CD4-positive, alpha-beta memory T cell (primary cell): Measurements from ENCODE around the gene MOB2. TPM values are rescaled to one million over a fixed set of nuclear protein-coding genes. Genes with fewer than 3 reads are reported as not detected.
A peak's percentile ranks its signal among the peaks of the same experiment; 100 is the strongest.

Source experiments
- CTCF ChIA-PET: fragments of 350-600 bp; sonication (Branson Sonifier 250); formaldehyde crosslinking; loops from one replicate; lab custom pipeline; 2021; ENCODE audit warnings: inconsistent platforms; ENCODE audit not compliant: partially characterized antibody; lab: Charles Lee
- POLR2A ChIA-PET: fragments of 350-600 bp; sonication (Branson Sonifier 250); formaldehyde crosslinking; loops from one replicate; lab custom pipeline; 2021; ENCODE audit not compliant: partially characterized antibody; lab: Charles Lee
- DNase-seq, 5 donors: peaks; one replicate each; pipeline versions ENCODE4 v3.0.0 to v3.0.0-alpha.2; 2020 to 2022; ENCODE audit warnings: mixed read lengths in 1 of 5
- H3K27ac ChIP-seq: one replicate; pipeline ENCODE4 v1.7.0; 2013; ENCODE audit warnings: low read depth, low read length
- H3K27me3 ChIP-seq: 2 replicates; pipeline ENCODE4 v1.7.0; 2013; ENCODE audit warnings: mild to moderate bottlenecking, low read length, moderate library complexity; ENCODE audit not compliant: insufficient read depth
- H3K36me3 ChIP-seq: 2 replicates; pipeline ENCODE4 v1.7.0; 2013; ENCODE audit warnings: mild to moderate bottlenecking, low read length, moderate library complexity; ENCODE audit not compliant: insufficient read depth
- H3K4me1 ChIP-seq: 2 replicates; pipeline ENCODE4 v1.7.0; 2013; ENCODE audit warnings: mild to moderate bottlenecking, low read length, moderate library complexity; ENCODE audit not compliant: insufficient read depth
- H3K4me3 ChIP-seq, 2 donors: one replicate each; pipeline ENCODE4 v1.7.0; 2013; ENCODE audit warnings: low read length in 2 of 2, mild to moderate bottlenecking in 1 of 2
- H3K9me3 ChIP-seq, 2 donors: one replicate each; pipeline ENCODE4 v1.7.0; 2013; ENCODE audit warnings: low read length in 2 of 2, control low read depth in 1 of 2; ENCODE audit not compliant: control insufficient read depth in 1 of 2
- H3K27ac Mint-ChIP-seq, 7 donors: one replicate each; pipeline ENCODE4 v1.8.0; 2020 to 2021; ENCODE audit warnings: mixed read lengths in 7 of 7, mild to moderate bottlenecking in 6 of 7, inconsistent platforms in 3 of 7, moderate library complexity in 3 of 7
- H3K27me3 Mint-ChIP-seq, 2 donors: one replicate each; pipeline ENCODE4 v1.8.0; 2020 to 2021; ENCODE audit warnings: mixed read lengths in 2 of 2
- H3K36me3 Mint-ChIP-seq, 2 donors: one replicate each; pipeline ENCODE4 v1.8.0; 2020 to 2021; ENCODE audit warnings: mixed read lengths in 2 of 2, inconsistent platforms in 1 of 2, mild to moderate bottlenecking in 1 of 2
- H3K4me1 Mint-ChIP-seq, 4 donors: one replicate each; pipeline ENCODE4 v1.8.0; 2020 to 2021; ENCODE audit warnings: mixed read lengths in 4 of 4, mild to moderate bottlenecking in 1 of 4
- H3K4me3 Mint-ChIP-seq, 8 donors: one replicate each; pipeline ENCODE4 v1.8.0; 2020 to 2021; ENCODE audit warnings: mixed read lengths in 8 of 8, mild to moderate bottlenecking in 7 of 8, moderate library complexity in 6 of 8, inconsistent platforms in 3 of 8
- H3K9me3 Mint-ChIP-seq, 8 donors: one replicate each; pipeline ENCODE4 v1.8.0; 2020 to 2021; ENCODE audit warnings: mixed read lengths in 8 of 8, mild to moderate bottlenecking in 5 of 8, inconsistent platforms in 3 of 8, moderate library complexity in 1 of 8
- intact Hi-C: fragments of 100-400 bp; cut with micrococcal nuclease; formaldehyde crosslinking; loops from one replicate; pipeline ENCODE4 v1.15.1; 2023
- polyA plus RNA-seq, 2 donors: library from polyadenylated mRNA; unstranded; fragments of 300-500 nt; fragmentation: Illumina TruSeq; gene quantifications; one replicate each; pipeline ENCODE4 v1.2.3, GENCODE V29; 2021
- total RNA-seq, 2 experiments: library from RNA; stranded (reverse); gene quantifications; one replicate each; pipeline ENCODE4 v1.2.3, GENCODE V29; 2021

MOB2 gene
- total and polyA plus RNA-seq, 4 experiments from 2014 or later: 48.8 to 74.1 (median 70.1) TPM

DNA sequence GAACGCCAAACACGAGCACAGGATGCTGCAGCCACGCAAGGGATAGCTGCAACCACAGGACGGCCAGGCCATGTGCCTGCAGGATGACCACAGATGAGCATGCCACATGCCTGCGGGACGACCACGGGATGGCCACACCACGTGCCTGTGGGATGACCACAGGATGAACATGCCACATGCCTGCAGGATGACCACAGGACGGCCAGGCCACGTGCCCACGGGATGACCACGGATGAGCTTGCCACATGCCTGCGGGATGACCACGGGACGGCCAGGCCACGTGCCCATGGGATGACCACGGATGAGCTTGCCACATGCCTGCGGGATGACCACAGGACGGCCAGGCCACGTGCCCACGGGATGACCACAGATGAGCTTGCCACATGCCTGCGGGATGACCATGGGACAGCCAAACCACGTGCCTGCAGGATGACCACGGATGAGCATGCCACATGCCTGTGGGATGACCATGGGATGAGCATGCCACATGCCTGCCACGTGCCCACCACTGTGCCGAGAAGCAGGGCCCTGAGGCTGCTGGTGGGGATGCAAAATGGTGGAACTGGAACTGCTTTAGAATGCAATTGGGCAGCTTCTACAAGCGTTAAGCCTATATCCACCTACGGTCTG, 12.8 kb upstream of the MOB2 start:
- DNase-seq: no peak
- Histone ChIP-seq H3K4me1 (peaks cover 36% of the 10 kb centered on the region), H3K36me3 (peaks cover 5% of the 10 kb centered on the region), H3K27ac (no peak overlapping the region), H3K4me3 (no peak overlapping the region), H3K9me3 (no peaks in the 10 kb centered on the region), H3K27me3 (no peaks in the 10 kb centered on the region)
- intact Hi-C loops: no loop called here
- H3K4me1 Mint-ChIP-seq: peaks cover 44 to 74% (median 57%) of the 10 kb centered on the region in 4 donors
- H3K27me3 Mint-ChIP-seq: no peaks in the 10 kb centered on the region
- ChIA-PET CTCF (interaction anchor here (2.0 kb wide), 1 partner anchor 75 kb away, joined by 6 read pairs; no protein-coding TSS in a partner anchor), POLR2A (no interaction called here)
- H3K36me3 Mint-ChIP-seq: peaks cover 26 to 32% of the 10 kb centered on the region in 2 donors
- no peaks in the 10 kb centered on the region for H3K9me3 Mint-ChIP-seq
- peak overlapping the region in 2 of 7 donors; percentile 54 to 68 for H3K27ac Mint-ChIP-seq
- peak overlapping the region in 1 of 8 donors; percentile 52 for H3K4me3 Mint-ChIP-seq

DNA sequence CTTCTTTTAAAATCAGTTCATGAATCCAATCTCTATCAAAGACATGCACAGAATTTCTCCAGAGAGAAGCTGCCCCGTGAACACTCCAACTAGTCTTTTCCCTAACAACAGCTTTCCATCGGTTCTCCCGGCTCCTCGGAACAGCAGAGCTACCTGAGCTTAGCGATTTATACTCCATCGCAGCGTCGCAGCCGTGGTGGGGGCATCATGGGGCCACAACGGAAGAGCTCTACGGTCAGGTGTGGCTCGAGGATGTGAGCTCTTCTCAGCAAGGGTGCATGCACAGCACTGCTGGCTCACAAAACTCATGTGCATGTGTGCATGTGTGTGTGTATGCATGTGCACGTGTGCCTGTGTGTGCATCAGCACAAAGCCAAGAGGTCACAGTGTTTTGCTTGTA, 11.7 kb upstream of the MOB2 start:
- no peak overlapping the region for H3K27ac ChIP-seq
- H3K9me3 ChIP-seq: no peaks in the 10 kb centered on the region
- peaks cover 47% of the 10 kb centered on the region for H3K4me1 ChIP-seq
- H3K27me3 ChIP-seq: no peaks in the 10 kb centered on the region
- Mint-ChIP-seq H3K9me3 (no peaks in the 10 kb centered on the region), H3K4me1 (peaks cover 52 to 78% (median 68%) of the 10 kb centered on the region in 4 donors), H3K27ac (peak overlapping the region in 3 of 7 donors; percentile 33 to 62 (median 42)), H3K4me3 (peak overlapping the region in 5 of 8 donors; percentile 5 to 52 (median 24)), H3K36me3 (peaks cover 26 to 34% of the 10 kb centered on the region in 2 donors), H3K27me3 (no peaks in the 10 kb centered on the region)
- ChIA-PET POLR2A (no interaction called here), CTCF (no interaction called here)
- H3K36me3 ChIP-seq: peaks cover 5% of the 10 kb centered on the region
- H3K4me3 ChIP-seq: no peak overlapping the region
- intact Hi-C loops: no loop called here
- no peak for DNase-seq

DNA sequence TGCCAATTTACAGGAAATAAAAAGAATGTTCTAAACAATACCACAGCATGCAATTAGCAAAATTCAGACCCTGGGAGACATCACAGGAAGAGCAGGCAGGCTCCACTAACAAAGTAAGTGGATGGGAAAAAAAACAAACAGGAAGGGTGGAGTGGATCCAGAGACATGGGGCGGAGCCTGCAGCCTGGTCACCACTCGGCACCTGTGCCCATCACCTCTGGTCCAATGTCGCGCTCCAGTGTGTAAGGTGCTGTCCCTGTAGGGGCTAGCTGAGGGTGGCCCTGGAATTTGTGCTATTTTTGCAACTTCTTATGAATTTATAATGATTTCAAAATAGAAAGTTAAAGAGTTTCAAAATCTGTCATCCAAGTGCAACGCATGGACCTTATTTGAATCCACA, 11.0 kb upstream of the MOB2 start:
- H3K4me1 ChIP-seq: peaks cover 49% of the 10 kb centered on the region
- H3K36me3 ChIP-seq: peaks cover 5% of the 10 kb centered on the region
- H3K4me3 ChIP-seq: no peak overlapping the region
- H3K27ac ChIP-seq: no peak overlapping the region
- Mint-ChIP-seq H3K27me3 (no peaks in the 10 kb centered on the region), H3K9me3 (no peaks in the 10 kb centered on the region), H3K36me3 (peaks cover 26 to 38% of the 10 kb centered on the region in 2 donors), H3K27ac (peak overlapping the region in 2 of 7 donors; percentile 33 to 72), H3K4me1 (peaks cover 57 to 84% (median 72%) of the 10 kb centered on the region in 4 donors), H3K4me3 (peak overlapping the region in 7 of 8 donors; percentile 19 to 59 (median 45))
- intact Hi-C loops: no loop called here
- no peaks in the 10 kb centered on the region for H3K27me3 ChIP-seq
- CTCF ChIA-PET: no interaction called here
- no peak for DNase-seq
- H3K9me3 ChIP-seq: no peaks in the 10 kb centered on the region
- POLR2A ChIA-PET: no interaction called here

DNA sequence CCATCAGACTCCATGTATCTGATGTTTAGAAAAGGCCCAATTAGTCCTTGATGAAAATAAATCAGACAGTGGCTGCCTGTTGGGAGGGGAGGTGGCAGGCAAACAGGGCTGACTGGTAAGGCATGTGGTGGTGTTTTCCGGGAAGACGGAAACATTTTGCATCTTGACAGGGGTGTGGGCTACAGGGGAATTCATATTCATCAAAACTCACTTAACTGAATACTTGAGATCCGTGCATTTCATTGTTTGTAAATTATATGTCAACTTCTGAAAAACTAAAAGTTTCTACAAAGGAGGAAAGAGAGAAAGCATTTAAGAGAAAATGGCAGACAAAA, 10.1 kb upstream of the MOB2 start:
- H3K27me3 ChIP-seq: no peaks in the 10 kb centered on the region
- no peak overlapping the region for H3K4me3 ChIP-seq
- POLR2A ChIA-PET: no interaction called here
- no peaks in the 10 kb centered on the region for H3K9me3 Mint-ChIP-seq
- DNase-seq: no peak
- H3K27me3 Mint-ChIP-seq: no peaks in the 10 kb centered on the region
- H3K36me3 Mint-ChIP-seq: peaks cover 23 to 39% of the 10 kb centered on the region in 2 donors
- CTCF ChIA-PET: no interaction called here
- peaks cover 60 to 86% (median 73%) of the 10 kb centered on the region in 4 donors for H3K4me1 Mint-ChIP-seq
- H3K4me1 ChIP-seq: peaks cover 49% of the 10 kb centered on the region
- H3K27ac ChIP-seq: no peak overlapping the region
- H3K36me3 ChIP-seq: peaks cover 5% of the 10 kb centered on the region
- intact Hi-C loops: no loop called here
- peak overlapping the region in 4 of 7 donors; percentile 13 to 72 (median 46) for H3K27ac Mint-ChIP-seq
- H3K9me3 ChIP-seq: no peaks in the 10 kb centered on the region
- H3K4me3 Mint-ChIP-seq: peak overlapping the region in 5 of 8 donors; percentile 15 to 52 (median 40)

DNA sequence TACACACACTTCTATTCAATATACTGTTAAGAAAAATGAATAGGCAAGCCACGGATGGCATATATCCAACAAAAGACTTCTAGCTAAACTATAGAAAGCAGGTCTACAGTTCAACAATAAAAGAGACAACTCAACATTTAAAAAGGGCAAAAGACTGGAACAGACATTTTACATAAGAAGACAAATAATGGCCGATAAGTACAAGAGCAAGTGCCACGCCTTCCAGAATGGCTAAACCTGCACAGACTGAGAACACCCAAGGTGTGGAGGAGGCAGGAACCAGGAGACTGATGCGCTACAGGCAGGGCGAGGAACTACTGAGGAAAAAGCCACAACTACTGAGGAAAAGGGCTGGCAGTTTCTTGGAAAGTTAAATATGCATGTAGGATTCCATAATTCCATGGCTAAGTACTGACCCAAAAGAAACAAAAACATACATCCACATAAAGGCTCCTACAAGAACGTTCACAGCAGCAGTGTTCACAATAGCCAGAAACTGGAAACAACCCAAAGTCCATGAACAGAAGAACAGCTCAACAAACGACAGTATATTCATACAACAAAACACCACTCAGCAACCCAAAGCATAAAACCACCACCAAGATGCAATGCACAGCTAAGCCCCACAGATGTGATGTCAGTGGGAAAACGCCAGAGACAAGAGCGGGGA, 9.6 kb upstream of the MOB2 start:
- no peaks in the 10 kb centered on the region for H3K27me3 ChIP-seq
- no peaks in the 10 kb centered on the region for H3K9me3 Mint-ChIP-seq
- peaks cover 5% of the 10 kb centered on the region for H3K36me3 ChIP-seq
- no peak overlapping the region for H3K27ac ChIP-seq
- H3K4me3 ChIP-seq: no peak overlapping the region
- H3K9me3 ChIP-seq: no peaks in the 10 kb centered on the region
- H3K4me1 ChIP-seq: peaks cover 52% of the 10 kb centered on the region
- ChIA-PET CTCF (interaction anchor here (1.0 kb wide), 1 partner anchor 19 kb away, joined by 3 read pairs; no protein-coding TSS in a partner anchor), POLR2A (no interaction called here)
- H3K27ac Mint-ChIP-seq: peak overlapping the region in 5 of 7 donors; percentile 2 to 72 (median 53)
- peaks cover 23 to 38% of the 10 kb centered on the region in 2 donors for H3K36me3 Mint-ChIP-seq
- H3K4me3 Mint-ChIP-seq: peak overlapping the region in 4 of 8 donors; percentile 8 to 40 (median 22)
- no peak for DNase-seq
- H3K27me3 Mint-ChIP-seq: no peaks in the 10 kb centered on the region
- intact Hi-C loops: no loop called here
- H3K4me1 Mint-ChIP-seq: peaks cover 60 to 80% (median 70%) of the 10 kb centered on the region in 4 donors

DNA sequence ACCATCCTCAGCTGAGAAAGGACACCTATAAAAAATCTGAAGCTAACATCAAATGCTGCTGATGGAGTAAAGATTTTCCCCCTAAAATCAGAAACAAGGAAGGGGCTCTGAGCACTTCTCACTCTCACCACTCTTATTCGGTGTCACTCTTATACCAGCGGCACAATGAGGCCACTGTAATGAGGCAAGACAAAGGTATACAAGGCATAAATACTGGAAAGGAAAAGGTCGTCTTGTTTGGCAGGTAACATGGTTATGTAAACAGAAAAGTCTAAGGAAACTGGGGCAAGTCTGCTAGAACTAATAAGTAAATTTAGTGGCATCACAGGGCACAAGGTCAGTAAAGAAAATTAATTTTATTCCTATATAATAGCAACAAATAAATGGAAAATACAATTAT, 8.1 kb upstream of the MOB2 start:
- peak overlapping the region in 1 of 7 donors; percentile 12 for H3K27ac Mint-ChIP-seq
- CTCF ChIA-PET: interaction anchor here (1.5 kb wide), 1 partner anchor 21 kb away, joined by 4 read pairs; no protein-coding TSS in a partner anchor

DNA sequence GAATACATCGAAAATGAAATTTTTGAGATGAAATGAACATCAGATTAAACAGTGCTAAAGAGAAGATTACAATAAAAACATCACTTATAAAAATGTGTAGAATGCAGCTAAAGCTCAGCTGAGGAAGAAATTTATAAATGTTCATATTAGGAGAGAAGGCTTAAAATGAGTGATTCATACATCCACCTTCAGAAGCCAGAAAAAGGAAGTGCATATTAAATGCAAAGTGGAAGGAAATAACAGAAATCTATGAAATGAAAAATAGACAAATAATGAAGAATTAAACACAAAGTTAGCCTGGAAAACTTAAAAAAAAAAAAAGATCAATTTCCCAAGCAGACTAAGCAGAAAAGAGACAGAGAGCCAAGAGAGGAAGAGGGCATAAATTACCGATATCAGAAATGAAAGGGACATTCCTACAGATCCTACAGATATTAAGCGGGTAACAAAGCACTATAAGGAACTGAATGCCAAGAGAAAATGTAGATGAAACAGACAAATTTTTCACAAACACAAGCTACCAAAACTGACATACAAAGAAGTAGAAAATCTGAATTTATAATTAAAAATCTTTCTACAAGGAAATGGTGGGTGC, 7.2 kb upstream of the MOB2 start:
- Mint-ChIP-seq H3K36me3 (peaks cover 9 to 22% of the 10 kb centered on the region in 2 donors), H3K4me3 (peak overlapping the region in 2 of 8 donors; percentile 5 to 15), H3K4me1 (peaks cover 57 to 73% (median 64%) of the 10 kb centered on the region in 4 donors), H3K27ac (peak overlapping the region in 1 of 7 donors; percentile 83), H3K27me3 (no peaks in the 10 kb centered on the region), H3K9me3 (no peaks in the 10 kb centered on the region)
- Histone ChIP-seq H3K27ac (no peak overlapping the region), H3K27me3 (no peaks in the 10 kb centered on the region), H3K4me3 (no peak overlapping the region), H3K36me3 (no peaks in the 10 kb centered on the region), H3K4me1 (peaks cover 65% of the 10 kb centered on the region), H3K9me3 (no peaks in the 10 kb centered on the region)
- no peak for DNase-seq
- CTCF ChIA-PET: interaction anchor here (1.5 kb wide), 1 partner anchor 22 kb away, joined by 4 read pairs; no protein-coding TSS in a partner anchor
- intact Hi-C loops: no loop called here
- POLR2A ChIA-PET: no interaction called here

More for the DNA sequence above, 8.1 kb upstream of the MOB2 start:
- no peak for DNase-seq
- peaks cover 11 to 28% of the 10 kb centered on the region in 2 donors for H3K36me3 Mint-ChIP-seq
- Histone ChIP-seq H3K36me3 (peaks cover under 1% of the 10 kb centered on the region), H3K4me3 (no peak overlapping the region), H3K27me3 (no peaks in the 10 kb centered on the region), H3K4me1 (peaks cover 62% of the 10 kb centered on the region), H3K9me3 (no peaks in the 10 kb centered on the region), H3K27ac (no peak overlapping the region)
- H3K4me3 Mint-ChIP-seq: peak overlapping the region in 1 of 8 donors; percentile 27
- peaks cover 56 to 70% (median 62%) of the 10 kb centered on the region in 4 donors for H3K4me1 Mint-ChIP-seq
- intact Hi-C loops: no loop called here
- H3K27me3 Mint-ChIP-seq: no peaks in the 10 kb centered on the region
- no peaks in the 10 kb centered on the region for H3K9me3 Mint-ChIP-seq
- POLR2A ChIA-PET: no interaction called here
